ENCODE data around the gene LMCD1.

The LMCD1 gene

GRCh38 chr3:8518138-8518537 is 16.5 kb downstream of the LMCD1 start:
- Histone ChIP-seq H3K4me3 (ENCODE audit: low read depth, low read length) (no peak overlapping the region), H3K27me3 (ENCODE audit: insufficient read depth, low read depth, severe bottlenecking) (no peaks in the 10 kb centered on the region), H3K9me3 (ENCODE audit: severe bottlenecking) (no peaks in the 10 kb centered on the region), H3K27ac (no peak overlapping the region), H3K36me3 (no peaks in the 10 kb centered on the region)
- no peak for TF ChIP-seq CTCF (IDR thresholded peaks at IDR 0.05; ENCODE audit: low read depth, low read length)
- no peak for DNase-seq

GRCh38 chr3:8519156-8519555 is 17.5 kb downstream of the LMCD1 start:
- H3K9me3 ChIP-seq (ENCODE audit: severe bottlenecking) = no peaks in the 10 kb centered on the region

GRCh38 chr3:8519774-8520448 is 18.3 kb downstream of the LMCD1 start:
- no peak for TF ChIP-seq CTCF (IDR thresholded peaks at IDR 0.05; ENCODE audit: low read depth, low read length)
- no peak for DNase-seq
- Histone ChIP-seq H3K27me3 (ENCODE audit: insufficient read depth, low read depth, severe bottlenecking) (no peaks in the 10 kb centered on the region), H3K36me3 (no peaks in the 10 kb centered on the region), H3K27ac (no peak overlapping the region), H3K4me3 (ENCODE audit: low read depth, low read length) (no peak overlapping the region), H3K9me3 (ENCODE audit: severe bottlenecking) (no peaks in the 10 kb centered on the region)

More at GRCh38 chr3:8519156-8519555, 17.5 kb downstream of the LMCD1 start:
- no peak for TF ChIP-seq CTCF (IDR thresholded peaks at IDR 0.05; ENCODE audit: low read depth, low read length)
- H3K27ac ChIP-seq = no peak overlapping the region
- no peak for DNase-seq
- H3K4me3 ChIP-seq (ENCODE audit: low read depth, low read length) = no peak overlapping the region
- H3K36me3 ChIP-seq = no peaks in the 10 kb centered on the region
- H3K27me3 ChIP-seq (ENCODE audit: insufficient read depth, low read depth, severe bottlenecking) = no peaks in the 10 kb centered on the region

- no peak overlapping the region for H3K4me3 ChIP-seq (ENCODE audit: low read depth, low read length)
- H3K36me3 ChIP-seq = no peaks in the 10 kb centered on the region
- no peaks in the 10 kb centered on the region for H3K9me3 ChIP-seq (ENCODE audit: severe bottlenecking)
- H3K27me3 ChIP-seq (ENCODE audit: insufficient read depth, low read depth, severe bottlenecking) = no peaks in the 10 kb centered on the region
- DNase-seq = no peak
- H3K27ac ChIP-seq = no peak overlapping the region
- no peak for TF ChIP-seq CTCF (IDR thresholded peaks at IDR 0.05; ENCODE audit: low read depth, low read length)
Measured at GRCh38 chr3:8520816-8521403, 19.3 kb downstream of the LMCD1 start.

- Histone ChIP-seq H3K4me3 (ENCODE audit: low read depth, low read length) (no peak overlapping the region), H3K36me3 (no peaks in the 10 kb centered on the region), H3K27me3 (ENCODE audit: insufficient read depth, low read depth, severe bottlenecking) (no peaks in the 10 kb centered on the region), H3K9me3 (ENCODE audit: severe bottlenecking) (no peaks in the 10 kb centered on the region), H3K27ac (no peak overlapping the region)
- no peak for TF ChIP-seq CTCF (IDR thresholded peaks at IDR 0.05; ENCODE audit: low read depth, low read length)
- no peak for DNase-seq
Measured at GRCh38 chr3:8523041-8523440, 21.4 kb downstream of the LMCD1 start.

GRCh38 chr3:8524249-8524648 is 22.6 kb downstream of the LMCD1 start:
- Histone ChIP-seq H3K27me3 (ENCODE audit: insufficient read depth, low read depth, severe bottlenecking) (no peaks in the 10 kb centered on the region), H3K36me3 (no peaks in the 10 kb centered on the region), H3K4me3 (ENCODE audit: low read depth, low read length) (no peak overlapping the region), H3K9me3 (ENCODE audit: severe bottlenecking) (no peaks in the 10 kb centered on the region), H3K27ac (no peak overlapping the region)
- TF ChIP-seq CTCF (IDR thresholded peaks at IDR 0.05; ENCODE audit: low read depth, low read length) = no peak
- DNase-seq = no peak
